ENCODE results near the gene CLDN19.
"Not testable (repeated sequence)": the region's sequence is repeated elsewhere in the genome, so short reads cannot be mapped to it uniquely, and the experiment has no call there.

The CLDN19 gene

DNA sequence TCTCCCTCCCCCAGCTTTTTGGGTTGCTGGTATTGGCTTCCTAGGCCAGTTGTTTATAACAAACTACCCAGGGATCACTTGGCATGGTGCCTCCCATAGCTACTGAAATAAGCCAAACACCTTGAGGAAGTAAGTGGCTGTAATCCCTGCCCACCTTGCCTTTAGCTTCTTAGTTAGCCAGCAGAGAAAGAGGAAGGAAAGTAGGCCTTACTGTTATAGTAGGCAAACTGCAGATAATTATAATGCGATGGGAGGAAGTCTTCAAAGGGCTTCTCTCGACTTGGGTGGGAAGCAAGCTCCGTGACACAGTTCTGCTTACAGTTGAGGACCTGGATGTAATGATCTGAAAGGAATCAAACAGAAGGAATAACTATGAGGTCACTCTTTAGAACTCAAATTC lies 18.6 kb upstream of the CLDN19 start:
- peaks cover 50% of the 10 kb centered on the region for H3K36me3 ChIP-seq
- no peak for TF ChIP-seq CTCF (IDR thresholded peaks at IDR 0.05; ENCODE audit: low read depth, low read length)
- DNase-seq = no peak

GRCh38 chr1:42757892-42758275 lies 17.8 kb upstream of the CLDN19 start:
- TF ChIP-seq CTCF (IDR thresholded peaks at IDR 0.05; ENCODE audit: low read depth, low read length) = no peak
- Histone ChIP-seq H3K27me3 (ENCODE audit: insufficient read depth, low read depth, severe bottlenecking) (no peaks in the 10 kb centered on the region), H3K27ac (no peak overlapping the region; the same call in 1 of the 2 replicates), H3K36me3 (peaks cover 57% of the 10 kb centered on the region), H3K9me3 (ENCODE audit: severe bottlenecking) (no peaks in the 10 kb centered on the region), H3K4me3 (ENCODE audit: low read depth, low read length) (no peak overlapping the region)
- no peak for DNase-seq

More for the DNA sequence above, 18.6 kb upstream of the CLDN19 start:
- Histone ChIP-seq H3K27me3 (ENCODE audit: insufficient read depth, low read depth, severe bottlenecking) (no peaks in the 10 kb centered on the region), H3K9me3 (ENCODE audit: severe bottlenecking) (no peaks in the 10 kb centered on the region), H3K27ac (no peak overlapping the region), H3K4me3 (ENCODE audit: low read depth, low read length) (no peak overlapping the region)

GRCh38 chr1:42756956-42757891 lies 17.2 kb upstream of the CLDN19 start:
- peak; percentile 83 for TF ChIP-seq CTCF (IDR thresholded peaks at IDR 0.05; ENCODE audit: low read depth, low read length)
- peak; percentile 63 for DNase-seq
- no peak overlapping the region for H3K4me3 ChIP-seq (ENCODE audit: low read depth, low read length)
- no peaks in the 10 kb centered on the region for H3K27me3 ChIP-seq (ENCODE audit: insufficient read depth, low read depth, severe bottlenecking)
- peaks cover 64% of the 10 kb centered on the region for H3K36me3 ChIP-seq
- H3K27ac ChIP-seq = peak overlapping the region; percentile 85
- no peaks in the 10 kb centered on the region for H3K9me3 ChIP-seq (ENCODE audit: severe bottlenecking)

- no peak overlapping the region for H3K4me3 ChIP-seq (ENCODE audit: low read depth, low read length)
- no peak for TF ChIP-seq CTCF (IDR thresholded peaks at IDR 0.05; ENCODE audit: low read depth, low read length)
- H3K36me3 ChIP-seq = peaks cover 69% of the 10 kb centered on the region
- no peak overlapping the region for H3K27ac ChIP-seq
- no peak for DNase-seq
- H3K27me3 ChIP-seq (ENCODE audit: insufficient read depth, low read depth, severe bottlenecking) = no peaks in the 10 kb centered on the region
- no peaks in the 10 kb centered on the region for H3K9me3 ChIP-seq (ENCODE audit: severe bottlenecking)
These were observed 13.0 kb upstream of the CLDN19 start for GRCh38 chr1:42753070-42753469.

GRCh38 chr1:42752284-42752683 lies 12.2 kb upstream of the CLDN19 start:
- no peak for TF ChIP-seq CTCF (IDR thresholded peaks at IDR 0.05; ENCODE audit: low read depth, low read length)
- no peak for DNase-seq
- Histone ChIP-seq H3K36me3 (peaks cover 69% of the 10 kb centered on the region), H3K9me3 (ENCODE audit: severe bottlenecking) (no peaks in the 10 kb centered on the region), H3K4me3 (ENCODE audit: low read depth, low read length) (no peak overlapping the region), H3K27ac (peak overlapping the region; percentile 61), H3K27me3 (ENCODE audit: insufficient read depth, low read depth, severe bottlenecking) (no peaks in the 10 kb centered on the region)

DNA sequence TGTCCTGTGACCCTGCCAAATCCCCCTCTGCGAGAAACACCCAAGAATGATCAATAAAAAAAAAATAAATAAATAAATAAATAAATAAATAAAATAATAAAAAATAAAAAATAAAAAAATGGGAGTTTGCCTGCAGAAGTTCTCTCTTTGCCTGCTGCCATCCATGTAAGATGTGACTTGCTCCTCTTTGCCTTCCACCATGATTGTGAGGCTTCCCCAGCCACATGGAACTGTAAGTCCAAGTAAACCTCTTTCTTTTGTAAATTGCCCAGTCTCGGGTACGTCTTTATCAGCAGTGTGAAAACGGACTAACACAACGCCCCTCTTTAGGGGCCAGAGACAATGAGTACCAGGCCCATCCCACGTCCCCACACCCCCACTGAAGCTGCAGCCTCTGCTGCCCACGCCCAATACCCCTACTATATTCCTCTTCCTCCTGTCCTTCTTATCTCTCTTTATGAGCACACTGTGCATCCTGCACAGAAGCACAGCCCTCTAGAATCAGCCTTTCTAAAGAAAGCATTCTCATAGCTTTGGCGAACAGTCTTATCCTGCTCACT lies 11.6 kb upstream of the CLDN19 start:
- H3K9me3 ChIP-seq (ENCODE audit: severe bottlenecking) = not testable (repeated sequence)
- H3K36me3 ChIP-seq = peaks cover 72% of the 10 kb centered on the region

More for the DNA sequence above, 11.6 kb upstream of the CLDN19 start:
- not testable (repeated sequence) for H3K27me3 ChIP-seq (ENCODE audit: insufficient read depth, low read depth, severe bottlenecking); H3K4me3 ChIP-seq (ENCODE audit: low read depth, low read length); DNase-seq
- H3K27ac ChIP-seq = peak overlapping the region; percentile 61

Data from WERI-Rb-1 (cell line).